Activated CD4-positive, alpha-beta T cell treated with anti-CD3 and anti-CD28 coated beads, Interleukin-10, Interleukin-2, amounts not matched to agents 100 ng/mL and 50 ng/mL, durations not matched to agents 16 hours and 8 hours (primary cell): ENCODE results near the gene TMEM205.
"Not testable (repeated sequence)": the region's sequence is repeated elsewhere in the genome, so short reads cannot be mapped to it uniquely, and the experiment has no call there.

Experiments used
- DNase-seq: peaks from one replicate; pipeline ENCODE4 v3.0.0-alpha.2; 2020

Gene TMEM205

DNA sequence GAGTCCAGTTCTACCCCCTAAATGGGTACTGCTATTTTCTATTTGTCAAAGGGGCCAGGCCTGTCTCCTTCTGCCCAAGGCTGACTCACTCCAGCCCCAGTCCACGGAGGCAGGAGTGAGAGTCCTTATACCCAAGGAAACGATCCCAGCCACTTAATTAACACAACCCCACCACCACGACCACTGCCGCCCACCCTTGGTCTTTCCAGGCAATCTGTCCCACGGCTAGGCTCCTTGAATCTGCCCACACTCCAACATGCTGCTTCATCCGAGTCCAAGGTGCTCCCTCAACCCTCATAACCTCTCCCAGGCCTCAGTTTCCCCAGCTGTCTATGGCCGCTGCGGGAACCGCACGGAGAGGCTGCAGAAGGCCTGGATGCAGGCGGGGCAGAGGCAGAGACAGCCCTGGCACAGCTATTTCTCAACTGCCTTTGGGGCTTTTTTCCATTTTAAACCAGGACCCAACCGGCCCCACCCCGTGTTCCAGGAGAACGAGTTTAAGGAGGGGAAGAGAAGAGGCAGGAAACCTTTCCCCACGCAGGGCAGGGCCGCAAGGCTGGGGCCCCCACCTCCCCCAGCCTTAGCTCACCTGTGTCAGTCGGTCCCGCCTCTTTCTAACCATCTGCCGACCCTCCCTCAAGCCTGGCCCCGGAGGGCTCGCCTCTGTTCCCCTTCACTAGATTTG, 7.4 kb downstream of the TMEM205 start:
- no peak for DNase-seq

DNA sequence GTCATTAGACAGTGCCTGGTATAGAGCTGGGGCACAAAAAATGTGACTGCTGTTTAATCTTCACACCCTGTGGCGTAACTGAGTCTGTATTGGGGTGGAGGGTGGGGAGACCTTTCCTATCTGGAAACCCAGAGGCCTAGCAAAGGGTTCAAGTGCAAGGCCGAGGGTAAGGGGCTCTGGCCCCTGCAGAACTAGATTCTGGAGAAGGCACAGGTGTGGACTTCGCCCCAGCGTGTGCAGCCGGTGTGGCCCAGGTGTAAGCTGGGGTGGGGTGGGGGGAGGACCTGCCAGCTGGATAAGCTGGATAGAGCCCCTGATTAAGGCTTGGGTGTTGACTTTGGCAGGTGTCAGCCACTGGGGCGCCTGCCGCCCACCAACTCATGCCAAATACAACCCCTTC, 7.9 kb downstream of the TMEM205 start:
- no peak for DNase-seq

DNA sequence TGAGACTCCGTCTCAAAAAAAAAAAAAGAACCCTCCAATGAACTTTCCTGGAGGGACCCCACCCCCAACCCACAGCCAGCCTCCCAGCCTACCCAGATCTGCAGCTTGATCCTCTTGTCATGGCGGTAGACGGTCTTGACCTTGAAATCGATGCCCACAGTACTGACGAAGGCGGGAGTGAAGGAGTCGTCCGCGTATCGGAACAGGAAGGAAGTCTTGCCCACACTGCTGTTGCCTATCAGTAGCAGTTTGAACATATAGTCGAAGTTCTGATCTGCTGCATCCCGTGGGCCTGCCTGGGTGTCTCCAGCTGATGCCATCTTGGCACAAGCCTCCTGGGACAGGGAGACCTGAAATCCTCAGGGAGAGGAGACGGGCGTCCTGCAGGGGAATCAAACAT, 9.0 kb downstream of the TMEM205 start:
- peak; percentile 38 for DNase-seq

DNA sequence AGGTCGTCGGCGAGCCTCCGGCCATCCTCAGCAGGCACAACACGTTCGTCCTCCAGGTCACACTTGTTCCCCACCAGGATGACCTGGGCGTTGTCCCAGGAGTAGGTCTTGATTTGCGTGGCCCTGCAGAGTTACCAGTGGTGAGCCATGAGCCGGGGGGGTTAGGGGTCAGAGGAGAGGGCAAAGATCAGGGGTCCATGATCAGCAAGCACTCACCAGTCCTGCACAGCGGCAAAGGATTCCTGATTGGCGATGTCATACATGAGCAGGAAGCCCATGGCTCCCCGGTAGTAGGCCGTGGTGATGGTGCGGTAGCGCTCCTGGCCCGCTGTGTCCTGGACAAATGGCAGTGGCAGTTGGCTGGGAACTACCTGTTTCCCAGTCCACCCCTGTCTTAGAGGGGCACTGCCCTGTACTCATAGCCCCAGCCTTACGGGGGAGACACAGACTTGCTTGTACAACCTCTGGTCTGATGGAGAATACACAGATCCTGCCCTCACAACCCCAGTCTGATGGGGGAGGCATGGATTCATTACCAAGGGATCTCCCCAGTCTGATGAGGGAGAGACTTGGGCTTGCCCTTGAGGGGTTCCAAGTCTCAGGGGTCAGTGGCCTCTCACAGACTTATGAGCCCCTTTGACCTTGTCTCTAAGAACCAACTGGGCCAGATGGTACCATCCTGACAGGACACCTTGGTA, 10.5 kb downstream of the TMEM205 start:
- DNase-seq: no peak

DNA sequence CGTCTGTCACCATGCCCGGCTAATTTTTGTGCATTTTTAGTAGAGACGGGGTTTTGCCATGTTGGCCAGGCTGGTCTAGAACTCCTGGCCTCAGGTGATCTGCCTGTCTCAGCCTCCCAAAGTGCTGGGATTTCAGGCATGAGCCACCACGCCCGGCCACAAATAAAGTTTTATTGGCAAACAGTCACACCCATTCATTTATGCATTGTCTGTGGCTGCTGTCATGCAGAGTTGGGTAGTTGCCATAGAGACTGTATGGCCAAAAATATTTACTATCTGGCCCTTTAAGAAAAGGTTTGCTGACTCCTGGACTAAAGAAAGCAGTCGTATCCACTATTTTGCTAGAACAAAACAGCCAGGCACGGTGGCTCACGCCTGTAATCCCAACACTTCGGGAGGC, 12.2 kb downstream of the TMEM205 start:
- DNase-seq: not testable (repeated sequence)

DNA sequence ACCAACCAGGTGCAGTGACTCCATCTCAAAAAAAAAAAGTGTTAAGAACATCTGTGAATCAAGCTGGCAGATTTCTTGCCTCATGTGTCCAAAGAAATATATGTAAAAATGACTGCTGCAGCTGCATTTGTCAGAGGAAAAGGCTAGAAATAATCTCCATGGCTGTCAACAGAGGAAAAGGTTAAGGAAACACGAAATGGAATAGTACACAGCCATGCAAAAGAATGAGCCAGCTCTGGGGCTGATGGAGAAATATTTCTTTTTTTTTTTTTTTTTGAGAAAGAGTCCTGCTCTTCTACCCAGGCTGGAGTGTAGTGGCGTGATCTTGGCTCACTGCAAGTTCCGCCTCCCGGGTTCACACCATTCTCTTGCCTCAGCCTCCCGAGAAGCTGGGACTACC, 13.2 kb downstream of the TMEM205 start:
- no peak for DNase-seq

DNA sequence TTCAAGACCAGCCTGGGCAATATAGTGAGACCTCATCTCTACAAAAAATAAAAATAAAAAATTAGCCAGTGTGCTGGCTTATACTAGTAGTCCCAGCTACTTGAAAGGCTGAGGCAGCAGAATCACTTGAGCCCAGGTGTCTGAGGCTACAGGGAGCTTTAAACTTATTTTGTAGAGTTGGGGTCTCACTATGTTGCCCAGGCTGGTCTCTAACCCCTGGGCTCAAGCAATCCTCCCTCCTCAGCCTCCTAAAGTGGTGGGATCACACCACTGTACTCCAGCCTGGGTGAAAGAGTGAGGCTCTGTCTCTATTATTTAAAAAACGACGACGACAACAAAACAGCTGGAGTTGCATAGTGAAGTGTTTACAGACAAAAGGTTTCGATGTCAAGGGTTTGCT, 14.6 kb downstream of the TMEM205 start:
- no peak for DNase-seq

DNA sequence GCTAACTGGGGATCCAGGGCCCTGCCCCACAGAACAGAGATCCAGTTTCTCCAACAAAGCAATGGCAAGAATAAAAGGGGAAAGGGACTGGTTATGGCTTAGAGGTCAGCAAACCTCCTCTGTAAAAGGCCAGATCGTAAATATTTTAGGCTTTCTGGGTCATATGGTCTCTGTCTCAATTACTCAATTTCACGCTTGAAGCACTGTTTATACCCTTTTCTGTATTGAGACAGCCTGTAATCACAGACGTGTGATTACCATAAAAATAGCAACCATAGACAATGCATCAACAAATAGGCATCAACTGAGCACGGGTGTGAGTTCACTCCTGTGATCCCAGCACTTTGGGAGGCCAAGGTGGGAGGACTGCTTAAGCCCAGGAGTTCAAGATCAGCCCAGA, 15.9 kb downstream of the TMEM205 start:
- DNase-seq: no peak

DNA sequence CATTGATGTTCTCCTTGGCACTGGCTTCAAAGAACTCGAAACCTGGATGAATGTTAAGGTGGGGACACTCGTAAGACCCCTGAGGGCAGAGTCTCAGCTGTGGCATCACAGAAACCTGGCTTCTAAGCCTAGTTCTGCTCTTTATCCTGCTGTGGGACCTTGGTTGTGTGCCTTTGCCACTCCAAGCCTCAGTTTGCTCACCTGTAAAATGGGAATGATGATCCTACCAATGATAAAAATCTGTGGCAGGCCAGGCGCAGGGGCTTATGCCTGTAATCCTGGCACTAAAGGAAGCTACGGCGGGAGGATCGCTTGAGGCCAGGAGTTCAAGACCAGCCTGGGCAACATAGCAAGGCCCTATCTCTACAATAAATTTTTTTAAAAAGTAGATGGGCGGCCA, 20.5 kb downstream of the TMEM205 start:
- no peak for DNase-seq

DNA sequence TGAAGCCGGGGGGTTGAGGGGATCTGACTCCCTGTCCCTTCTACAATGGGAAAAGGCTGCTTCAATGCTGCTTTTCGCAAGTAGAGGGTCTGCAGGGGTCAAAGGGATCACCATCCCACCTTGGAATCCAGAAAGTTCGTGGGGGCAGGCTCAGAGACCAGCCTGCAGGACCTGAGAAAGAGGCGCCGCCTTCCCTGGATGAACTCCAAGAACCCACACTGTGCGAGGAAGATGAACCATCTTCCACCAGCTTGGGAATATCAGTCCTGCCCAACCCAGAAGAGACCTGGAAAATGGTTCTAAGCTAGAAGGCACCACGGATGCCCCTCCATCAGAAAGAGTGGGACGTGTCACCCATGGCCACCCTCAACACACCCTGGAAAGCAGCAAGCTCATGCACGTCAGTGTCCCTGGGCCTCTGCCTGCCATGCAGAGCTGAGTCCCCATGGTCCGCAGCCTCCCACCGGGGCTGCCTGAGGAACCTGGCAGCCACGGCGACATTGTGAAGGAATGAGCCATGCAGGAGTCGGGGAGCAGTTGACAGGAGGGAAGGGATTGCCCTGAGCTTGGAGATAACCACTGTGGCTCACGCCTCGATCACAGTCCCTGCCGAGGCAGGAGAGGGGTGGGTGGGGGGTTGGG, 21.2 kb downstream of the TMEM205 start:
- no peak for DNase-seq

DNA sequence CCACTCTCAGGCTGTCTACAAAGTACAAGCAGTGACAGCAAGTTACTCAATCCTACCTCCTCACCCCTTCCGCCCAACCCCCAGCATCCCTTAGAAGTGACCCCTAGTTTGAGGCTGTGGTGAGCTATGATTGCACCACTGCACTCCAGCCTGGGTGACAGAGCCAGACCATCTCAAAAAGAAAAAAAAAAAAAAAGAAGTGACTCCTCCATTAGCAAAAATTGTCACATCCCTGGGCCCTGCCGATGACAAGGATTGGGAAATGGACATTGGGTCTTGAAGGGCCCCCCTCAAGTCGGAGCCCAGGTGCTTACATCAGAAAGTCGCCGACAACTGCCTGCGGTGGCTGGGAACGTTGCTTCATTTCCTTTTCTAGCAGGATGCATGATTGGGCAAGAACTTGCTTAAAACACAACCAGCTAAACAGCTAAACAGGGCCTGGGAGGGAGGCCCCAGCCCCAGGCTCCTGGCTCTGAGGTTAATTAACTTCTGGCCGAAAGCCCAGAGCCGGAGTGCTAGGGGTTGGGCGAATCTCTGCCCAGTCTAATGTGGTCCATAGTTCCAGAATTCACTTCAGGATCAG, 21.9 kb downstream of the TMEM205 start:
- peak; percentile 87 for DNase-seq

DNA sequence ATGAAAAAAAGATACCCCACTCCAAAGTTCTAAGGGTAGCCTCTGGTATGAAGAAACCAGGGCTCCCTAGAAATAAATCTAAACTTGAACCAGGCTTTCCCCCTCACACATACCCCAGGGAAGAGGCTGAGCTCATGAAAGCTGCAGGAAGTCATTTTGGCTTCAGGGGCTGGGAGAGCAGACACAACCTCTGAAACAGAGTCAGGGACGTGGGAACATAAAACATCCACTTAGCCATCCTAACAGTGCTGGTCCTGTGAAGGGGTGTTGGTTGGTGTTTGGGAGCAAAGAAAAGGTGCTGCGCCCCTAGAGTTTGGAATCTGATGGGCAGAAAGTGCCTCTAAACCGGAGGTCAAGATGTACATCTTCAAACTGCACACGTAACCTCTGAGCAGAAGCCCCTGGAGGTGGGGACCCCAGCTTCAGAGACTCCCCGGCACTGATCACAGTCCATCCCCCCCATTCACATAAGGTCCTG, 22.4 kb downstream of the TMEM205 start:
- DNase-seq: no peak

DNA sequence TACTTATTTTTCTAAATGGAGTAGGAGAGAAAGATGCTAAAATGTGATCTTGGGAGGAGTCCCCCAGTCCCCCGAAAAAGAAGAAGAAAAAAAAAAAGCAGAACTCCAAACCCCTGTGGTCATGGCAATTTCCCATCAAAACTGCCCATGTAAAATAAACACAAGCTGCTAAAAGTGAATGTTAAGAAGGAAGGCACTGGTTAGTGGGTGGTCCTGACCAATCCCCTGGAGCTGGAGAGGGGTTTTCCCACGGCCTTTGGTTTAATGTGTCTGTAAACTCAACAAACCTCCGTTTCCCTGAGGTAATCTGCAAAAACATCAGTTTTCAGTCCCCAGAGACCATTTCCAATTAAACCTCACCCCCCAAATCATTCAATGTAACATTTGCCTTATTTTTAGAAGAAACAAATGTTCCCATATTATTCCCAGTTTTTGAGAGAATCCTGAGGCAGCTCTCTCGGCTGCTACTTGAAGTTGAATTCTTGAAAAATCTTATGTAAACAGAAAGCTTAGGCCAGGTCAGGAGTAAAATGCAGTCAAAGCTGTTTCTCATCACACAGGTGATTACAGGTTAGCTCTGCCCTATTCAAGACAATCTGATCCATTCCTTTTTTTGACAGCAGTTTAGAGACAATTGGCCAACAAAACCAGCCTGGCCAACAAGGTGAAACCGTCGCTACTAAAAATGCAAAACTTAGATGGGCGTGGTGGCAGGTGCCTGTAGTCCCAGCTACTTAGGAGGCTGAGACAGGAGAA, 23.6 kb downstream of the TMEM205 start:
- DNase-seq: no peak

DNA sequence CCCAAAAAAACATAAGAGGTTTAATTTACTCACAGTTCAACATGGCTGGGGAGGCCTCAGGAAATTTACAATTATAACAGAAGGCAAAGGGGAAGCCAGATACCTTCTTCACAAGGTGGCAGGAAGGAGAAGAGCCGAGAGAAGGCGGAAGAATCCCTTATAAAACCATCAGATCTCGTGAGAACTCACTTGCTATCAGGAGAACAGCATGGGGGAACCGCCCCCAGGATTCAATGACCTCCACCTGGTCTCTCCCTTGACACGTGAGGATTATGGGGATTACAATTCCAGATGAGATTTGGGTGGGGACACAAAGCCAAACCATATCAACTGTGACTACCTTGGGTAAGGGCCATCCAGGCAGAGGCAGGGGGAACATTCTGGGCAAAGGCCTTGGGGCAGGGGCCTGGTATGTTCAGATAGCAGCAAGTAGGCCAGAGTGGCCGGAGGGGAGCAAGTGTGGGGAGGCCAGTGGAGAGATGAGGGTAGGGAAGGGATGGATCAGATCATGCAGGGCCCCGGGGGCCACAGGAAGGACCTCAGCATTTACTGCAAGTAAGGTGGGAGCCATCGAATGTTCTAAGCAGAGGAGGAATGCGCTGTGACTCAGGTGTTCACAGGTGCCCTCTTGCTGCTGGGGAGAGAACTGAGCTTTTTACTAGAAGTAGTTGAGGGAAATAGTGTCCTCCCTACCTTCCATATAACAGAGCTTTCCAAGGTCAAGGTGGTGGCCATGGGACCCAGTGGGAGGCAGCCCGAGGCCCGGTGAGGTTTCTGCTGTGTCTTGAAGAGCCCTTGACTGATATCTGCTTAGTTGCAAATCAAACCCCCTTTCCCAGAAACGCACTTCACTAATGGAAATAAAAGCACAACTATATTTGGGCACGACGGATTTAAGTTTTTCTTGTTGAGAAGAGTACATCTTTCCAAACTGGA, 24.6 kb downstream of the TMEM205 start:
- peak; percentile 8 for DNase-seq

DNA sequence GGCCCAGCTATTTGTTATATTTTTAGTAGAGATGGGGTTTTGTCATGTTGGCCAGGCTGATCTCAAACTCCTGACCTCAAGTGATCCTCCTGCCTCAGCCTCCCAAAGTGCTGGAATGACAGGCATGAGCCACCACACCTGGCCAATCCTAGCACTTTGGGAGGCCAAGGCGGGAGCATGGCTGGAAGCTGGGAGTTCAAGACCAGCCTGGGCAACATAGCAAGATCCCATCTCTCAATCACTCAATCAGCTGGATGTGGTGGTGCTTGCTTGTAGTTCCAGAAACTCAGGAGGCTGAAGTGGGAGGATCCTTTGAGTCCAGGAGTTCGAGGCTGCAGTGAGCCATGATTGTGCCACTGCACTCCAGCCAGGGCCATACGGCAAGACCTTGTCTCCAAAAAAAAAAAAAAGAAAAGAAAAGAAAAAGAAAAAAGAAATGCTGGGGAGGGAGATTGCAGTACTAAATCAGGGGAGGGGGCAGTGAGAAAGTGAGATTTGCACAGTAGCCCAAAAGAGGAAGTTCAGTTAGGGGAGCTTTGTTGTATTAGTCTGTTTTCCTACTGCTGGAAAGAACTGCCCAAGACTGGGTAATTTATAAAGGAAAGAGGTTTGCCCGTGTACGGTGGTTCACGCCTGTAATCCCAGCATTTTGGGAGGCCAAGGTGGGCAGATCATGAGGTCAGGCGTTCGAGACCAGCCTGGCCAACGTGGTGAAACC, 25.6 kb downstream of the TMEM205 start:
- not testable (repeated sequence) for DNase-seq

DNA sequence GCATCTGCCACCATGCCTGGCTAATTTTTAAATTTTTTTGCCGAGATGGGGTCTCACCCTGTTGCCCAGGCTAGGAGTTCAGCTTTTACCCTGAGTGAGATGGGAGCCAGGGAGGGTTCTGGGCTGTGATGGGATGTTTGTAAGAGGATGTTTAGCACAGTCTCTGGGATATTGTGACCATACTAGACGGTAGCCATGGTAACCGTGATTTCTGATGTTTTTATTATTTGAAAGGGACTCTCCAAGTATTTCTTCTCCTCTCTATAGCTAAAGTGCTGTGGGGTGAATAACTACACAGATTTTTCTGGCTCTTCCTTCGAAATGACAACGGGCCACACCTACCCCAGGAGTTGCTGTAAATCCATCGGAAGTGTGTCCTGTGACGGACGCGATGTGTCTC, 39.7 kb downstream of the TMEM205 start:
- DNase-seq: no peak

DNA sequence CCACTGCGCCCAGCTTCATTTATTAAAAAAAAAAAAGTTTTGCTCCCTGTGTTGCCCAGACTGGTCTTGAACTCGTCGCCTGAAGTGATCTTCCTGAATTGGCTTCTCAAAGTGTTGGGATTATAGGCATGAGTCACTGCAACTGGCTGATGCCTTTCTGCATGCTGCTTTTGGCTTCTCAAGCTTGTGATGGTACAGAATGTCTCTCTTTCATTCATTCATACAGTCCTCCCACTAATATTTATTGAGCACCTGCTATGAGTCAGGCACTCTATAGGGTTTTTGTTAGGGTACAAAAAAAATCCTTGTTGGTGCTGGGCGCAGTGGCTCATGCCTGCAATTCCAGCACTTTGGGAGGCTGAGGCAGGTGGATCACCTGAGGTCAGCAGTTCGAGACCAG, 41.1 kb downstream of the TMEM205 start:
- DNase-seq: no peak

DNA sequence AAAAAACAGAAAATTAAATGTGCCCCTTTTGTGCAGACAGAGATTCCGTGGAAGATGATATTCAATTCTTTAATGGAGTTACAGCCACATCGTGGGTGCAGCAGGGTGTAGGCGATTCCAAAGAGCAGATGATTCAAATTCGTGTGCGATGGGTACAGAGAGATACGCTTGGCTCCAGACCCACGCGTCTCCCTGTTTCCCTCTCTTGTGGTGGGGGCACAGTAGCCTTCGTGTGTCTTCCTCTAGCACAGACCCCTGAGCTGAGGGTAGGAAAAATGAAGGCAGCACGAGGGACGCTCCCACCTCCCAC, 45.3 kb downstream of the TMEM205 start:
- no peak for DNase-seq

DNA sequence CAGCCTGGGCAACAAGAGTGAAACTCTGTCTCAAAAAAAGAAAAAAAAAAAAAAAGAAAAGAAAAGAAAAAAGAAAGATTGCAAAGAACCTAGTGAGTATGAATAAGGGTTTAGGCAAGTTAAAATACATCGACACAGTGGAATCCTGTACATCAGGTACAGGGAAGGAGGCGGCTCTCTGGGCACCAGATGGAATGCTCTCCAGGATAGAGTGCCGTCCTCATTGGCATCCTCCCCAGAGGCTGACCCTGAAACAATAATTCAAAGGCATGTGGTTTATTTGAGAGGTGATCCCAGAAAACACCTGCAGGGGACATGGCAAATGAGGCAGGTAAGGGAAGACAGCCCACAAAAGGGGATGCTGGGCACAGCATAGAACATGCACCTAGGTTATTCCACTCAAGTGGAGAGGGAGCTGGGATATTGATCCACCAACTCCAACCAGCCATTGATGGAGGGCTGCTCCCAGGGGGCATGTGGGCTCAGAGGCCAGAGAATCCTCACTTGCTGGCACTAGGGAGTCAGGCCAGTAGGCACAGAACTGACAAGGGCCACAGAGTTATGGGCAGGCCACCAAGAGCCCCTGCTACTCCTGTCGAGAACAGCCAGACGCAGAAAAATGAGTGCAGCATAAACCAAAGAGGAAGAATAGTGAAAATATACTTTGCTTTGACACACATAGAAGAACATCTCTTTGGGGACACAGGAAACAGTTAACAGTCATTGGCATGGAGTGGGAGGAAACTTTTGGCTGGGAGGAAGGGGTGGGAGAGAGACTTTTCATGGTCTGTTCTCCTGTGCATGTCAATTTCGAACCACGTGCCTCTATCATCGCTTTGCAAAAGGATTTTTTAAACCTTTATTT, 45.9 kb downstream of the TMEM205 start:
- no peak for DNase-seq

DNA sequence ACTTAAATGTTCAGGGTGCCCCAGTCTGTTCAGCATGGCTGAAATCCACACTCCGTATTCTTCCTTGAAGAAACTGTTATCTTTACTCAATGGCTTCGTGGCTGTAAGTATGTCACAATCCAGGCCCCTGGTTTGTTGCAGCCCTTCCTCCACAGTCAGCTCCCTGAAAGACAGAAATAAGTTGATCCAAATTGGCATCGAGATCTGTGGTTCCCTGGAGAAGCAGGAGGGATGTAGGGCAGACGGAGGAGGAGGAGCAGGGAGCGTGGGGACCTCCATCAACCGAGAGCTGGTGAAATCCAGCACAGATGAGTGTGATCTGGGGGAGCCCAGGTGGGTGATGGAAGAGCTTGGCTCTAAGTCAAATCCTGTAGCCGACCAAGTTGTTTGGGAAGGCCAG, 49.8 kb downstream of the TMEM205 start:
- no peak for DNase-seq
